Peyer's patch (tissue), 4 donors: Measurements from ENCODE around the gene IGFN1.

Source experiments
- POLR2A ChIP-seq, 2 donors: fragments of 450-650 bp; IDR thresholded peaks; one replicate each; pipeline ENCODE4 v1.5.1; 2017; ENCODE audit warnings: antibody characterized with exemption in 2 of 2, mild to moderate bottlenecking in 2 of 2, moderate library complexity in 2 of 2
- TF ChIP-seq, protein P1 (sequence below), 6 experiments: fragments of 450-650 bp in 4 of 6; fragments of 200-600 bp in 2 of 6; sonication (generic) in 1 of 6; IDR thresholded peaks; one replicate each; pipeline ENCODE4 v1.5.1; 2017 to 2019; ENCODE audit warnings: antibody characterized with exemption in 6 of 6, mild to moderate bottlenecking in 3 of 6, moderate library complexity in 1 of 6

DNA sequence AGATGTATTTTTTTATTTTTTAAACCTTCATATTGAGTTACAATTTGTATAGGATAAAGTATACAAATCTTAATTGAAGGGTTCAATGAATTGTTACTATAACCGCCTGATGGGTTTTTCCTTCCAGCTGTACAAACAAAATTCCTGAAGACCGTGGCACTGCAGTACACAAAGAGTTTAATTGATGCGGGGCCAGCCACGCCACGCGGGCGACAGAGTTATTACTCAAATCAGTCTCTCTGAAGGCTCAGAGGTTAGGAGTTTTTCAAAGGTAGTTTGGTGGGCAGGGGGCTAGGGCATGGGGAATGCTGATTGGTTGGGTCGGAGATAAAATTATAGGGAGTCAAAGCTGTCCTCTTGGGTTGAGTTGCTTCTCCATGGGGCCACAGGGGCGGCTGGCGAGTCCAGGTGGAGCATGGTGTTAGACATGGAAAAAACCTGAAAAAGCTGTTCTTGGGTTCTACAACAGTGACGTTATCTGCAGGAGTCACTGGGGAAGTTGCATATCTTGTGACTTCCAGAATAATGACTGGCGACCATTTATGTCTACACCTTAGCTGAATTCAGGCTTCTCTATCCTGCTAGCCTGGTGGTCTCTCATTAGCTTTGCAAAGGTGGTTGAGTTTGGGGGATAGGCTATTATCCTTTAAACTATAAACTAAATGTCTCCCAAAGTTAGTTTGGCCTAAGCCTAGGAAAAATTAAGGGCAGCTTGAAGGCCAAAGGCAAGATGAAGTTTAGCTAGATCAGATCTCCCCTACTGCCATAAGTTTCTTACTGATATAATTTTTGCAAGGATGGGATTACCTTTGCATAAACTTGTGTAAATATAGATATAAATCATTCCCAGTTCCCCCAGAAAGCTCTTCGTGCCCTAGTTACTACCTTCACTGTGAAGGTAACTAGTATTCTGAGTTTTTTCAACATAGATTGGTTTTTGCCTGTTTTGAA is 23.3 kb upstream of the IGFN1 start:
- TF ChIP-seq, protein P1, sequence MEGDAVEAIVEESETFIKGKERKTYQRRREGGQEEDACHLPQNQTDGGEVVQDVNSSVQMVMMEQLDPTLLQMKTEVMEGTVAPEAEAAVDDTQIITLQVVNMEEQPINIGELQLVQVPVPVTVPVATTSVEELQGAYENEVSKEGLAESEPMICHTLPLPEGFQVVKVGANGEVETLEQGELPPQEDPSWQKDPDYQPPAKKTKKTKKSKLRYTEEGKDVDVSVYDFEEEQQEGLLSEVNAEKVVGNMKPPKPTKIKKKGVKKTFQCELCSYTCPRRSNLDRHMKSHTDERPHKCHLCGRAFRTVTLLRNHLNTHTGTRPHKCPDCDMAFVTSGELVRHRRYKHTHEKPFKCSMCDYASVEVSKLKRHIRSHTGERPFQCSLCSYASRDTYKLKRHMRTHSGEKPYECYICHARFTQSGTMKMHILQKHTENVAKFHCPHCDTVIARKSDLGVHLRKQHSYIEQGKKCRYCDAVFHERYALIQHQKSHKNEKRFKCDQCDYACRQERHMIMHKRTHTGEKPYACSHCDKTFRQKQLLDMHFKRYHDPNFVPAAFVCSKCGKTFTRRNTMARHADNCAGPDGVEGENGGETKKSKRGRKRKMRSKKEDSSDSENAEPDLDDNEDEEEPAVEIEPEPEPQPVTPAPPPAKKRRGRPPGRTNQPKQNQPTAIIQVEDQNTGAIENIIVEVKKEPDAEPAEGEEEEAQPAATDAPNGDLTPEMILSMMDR (IDR thresholded peaks at IDR 0.05) = no peak
- TF ChIP-seq POLR2A (IDR thresholded peaks at IDR 0.05) = no peak
